Mammary epithelial cell (primary cell): ENCODE measurements around the gene UBAC2.

Source experiments
- EZH2 ChIP-seq: IDR thresholded peaks from 2 replicates; pipeline ENCODE4 v1.6.1; 2012; ENCODE audit warnings: low read length, inconsistent platforms, borderline replicate concordance
- TF ChIP-seq, protein P1 (sequence below), 2 donors: IDR thresholded peaks in 1 of 2; conservative IDR thresholded peaks in 1 of 2; 2 replicates each; pipeline ENCODE4 v1.5.1; 2011 to 2012; ENCODE audit warnings: inconsistent platforms in 2 of 2, low read length in 2 of 2, mild to moderate bottlenecking in 2 of 2, control low read depth in 1 of 2, low read depth in 1 of 2; ENCODE audit not compliant: insufficient read depth in 1 of 2; ENCODE audit errors: extremely low read depth in 1 of 2

- TF ChIP-seq, protein P1, sequence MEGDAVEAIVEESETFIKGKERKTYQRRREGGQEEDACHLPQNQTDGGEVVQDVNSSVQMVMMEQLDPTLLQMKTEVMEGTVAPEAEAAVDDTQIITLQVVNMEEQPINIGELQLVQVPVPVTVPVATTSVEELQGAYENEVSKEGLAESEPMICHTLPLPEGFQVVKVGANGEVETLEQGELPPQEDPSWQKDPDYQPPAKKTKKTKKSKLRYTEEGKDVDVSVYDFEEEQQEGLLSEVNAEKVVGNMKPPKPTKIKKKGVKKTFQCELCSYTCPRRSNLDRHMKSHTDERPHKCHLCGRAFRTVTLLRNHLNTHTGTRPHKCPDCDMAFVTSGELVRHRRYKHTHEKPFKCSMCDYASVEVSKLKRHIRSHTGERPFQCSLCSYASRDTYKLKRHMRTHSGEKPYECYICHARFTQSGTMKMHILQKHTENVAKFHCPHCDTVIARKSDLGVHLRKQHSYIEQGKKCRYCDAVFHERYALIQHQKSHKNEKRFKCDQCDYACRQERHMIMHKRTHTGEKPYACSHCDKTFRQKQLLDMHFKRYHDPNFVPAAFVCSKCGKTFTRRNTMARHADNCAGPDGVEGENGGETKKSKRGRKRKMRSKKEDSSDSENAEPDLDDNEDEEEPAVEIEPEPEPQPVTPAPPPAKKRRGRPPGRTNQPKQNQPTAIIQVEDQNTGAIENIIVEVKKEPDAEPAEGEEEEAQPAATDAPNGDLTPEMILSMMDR (conservative IDR thresholded peaks at IDR 0.05 in 1 of 2, IDR thresholded peaks at IDR 0.05 in 1 of 2; ENCODE audit: extremely low read depth in 1 of 2, insufficient read depth in 1 of 2, low read depth in 1 of 2, low read length in 2 of 2): no peak
- no peak for TF ChIP-seq EZH2
Measured at GRCh38 chr13:99380921-99381645, 180.4 kb downstream of the UBAC2 start.
